Measurements from ENCODE around the gene FOCAD.

The FOCAD gene

DNA sequence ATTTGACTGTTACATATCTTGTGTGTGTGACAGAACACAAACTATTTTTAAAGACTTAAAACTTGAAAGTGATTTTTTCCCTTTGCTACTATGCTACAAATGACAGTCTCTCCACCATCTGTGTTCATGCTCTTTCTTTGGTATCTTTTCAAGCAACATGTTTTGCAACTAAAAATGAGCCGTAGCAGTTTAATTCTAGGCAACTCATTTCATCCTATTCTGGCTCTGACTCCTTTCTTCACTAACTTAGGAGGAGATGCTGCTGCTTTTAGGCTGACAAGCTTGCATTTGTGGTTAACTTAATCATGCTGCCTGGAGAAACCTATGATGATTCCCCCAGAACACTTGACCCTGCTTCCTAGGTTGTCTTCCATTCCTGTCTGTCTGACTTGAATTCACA, 246.8 kb downstream of the FOCAD start:
- TF ChIP-seq, protein P1, sequence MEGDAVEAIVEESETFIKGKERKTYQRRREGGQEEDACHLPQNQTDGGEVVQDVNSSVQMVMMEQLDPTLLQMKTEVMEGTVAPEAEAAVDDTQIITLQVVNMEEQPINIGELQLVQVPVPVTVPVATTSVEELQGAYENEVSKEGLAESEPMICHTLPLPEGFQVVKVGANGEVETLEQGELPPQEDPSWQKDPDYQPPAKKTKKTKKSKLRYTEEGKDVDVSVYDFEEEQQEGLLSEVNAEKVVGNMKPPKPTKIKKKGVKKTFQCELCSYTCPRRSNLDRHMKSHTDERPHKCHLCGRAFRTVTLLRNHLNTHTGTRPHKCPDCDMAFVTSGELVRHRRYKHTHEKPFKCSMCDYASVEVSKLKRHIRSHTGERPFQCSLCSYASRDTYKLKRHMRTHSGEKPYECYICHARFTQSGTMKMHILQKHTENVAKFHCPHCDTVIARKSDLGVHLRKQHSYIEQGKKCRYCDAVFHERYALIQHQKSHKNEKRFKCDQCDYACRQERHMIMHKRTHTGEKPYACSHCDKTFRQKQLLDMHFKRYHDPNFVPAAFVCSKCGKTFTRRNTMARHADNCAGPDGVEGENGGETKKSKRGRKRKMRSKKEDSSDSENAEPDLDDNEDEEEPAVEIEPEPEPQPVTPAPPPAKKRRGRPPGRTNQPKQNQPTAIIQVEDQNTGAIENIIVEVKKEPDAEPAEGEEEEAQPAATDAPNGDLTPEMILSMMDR (IDR thresholded peaks at IDR 0.05; ENCODE audit: low read length, missing control alignments): no peak
- no peak overlapping the region for H3K4me3 ChIP-seq (replicated peaks; ENCODE audit: low read depth, low read length)
- DNase-seq (ENCODE audit: low read depth): no peak

DNA sequence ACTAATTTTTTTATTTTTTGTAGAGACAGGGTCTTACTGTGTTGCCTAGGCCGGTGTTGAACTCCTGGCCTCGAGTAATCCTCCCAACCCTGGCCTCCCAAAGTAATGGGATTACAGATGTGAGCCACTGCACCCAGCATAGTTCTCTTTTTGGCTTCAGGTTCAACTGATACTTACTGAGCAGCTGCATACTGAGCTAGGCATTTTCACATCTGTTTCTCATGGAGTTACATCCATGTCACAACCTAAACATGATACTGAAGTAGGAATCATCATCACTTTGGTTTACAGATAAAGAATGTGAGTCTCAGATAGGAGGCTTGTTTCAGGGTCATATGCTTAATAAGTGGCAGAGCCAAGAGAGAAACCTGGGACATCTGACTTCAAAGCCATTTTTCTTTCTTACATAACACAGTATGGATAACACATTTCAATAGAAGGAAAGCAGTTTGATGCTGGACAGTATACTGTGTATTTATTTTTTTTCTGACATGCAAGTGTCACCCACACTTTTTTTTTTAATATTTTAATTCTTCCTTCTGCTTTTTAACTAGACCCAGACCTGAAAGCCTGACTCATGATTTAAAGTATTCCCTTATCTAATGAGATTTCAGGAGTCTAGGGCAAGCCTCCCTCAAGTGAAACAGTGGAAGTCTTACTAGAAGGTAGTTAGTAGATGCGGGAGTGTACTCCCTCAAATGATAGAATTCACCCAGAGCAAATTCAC, 256.6 kb downstream of the FOCAD start:
- no peak overlapping the region for H3K4me3 ChIP-seq (replicated peaks; ENCODE audit: low read depth, low read length)
- TF ChIP-seq, protein P1 (IDR thresholded peaks at IDR 0.05; ENCODE audit: low read length, missing control alignments): no peak
- DNase-seq (ENCODE audit: low read depth): no peak

DNA sequence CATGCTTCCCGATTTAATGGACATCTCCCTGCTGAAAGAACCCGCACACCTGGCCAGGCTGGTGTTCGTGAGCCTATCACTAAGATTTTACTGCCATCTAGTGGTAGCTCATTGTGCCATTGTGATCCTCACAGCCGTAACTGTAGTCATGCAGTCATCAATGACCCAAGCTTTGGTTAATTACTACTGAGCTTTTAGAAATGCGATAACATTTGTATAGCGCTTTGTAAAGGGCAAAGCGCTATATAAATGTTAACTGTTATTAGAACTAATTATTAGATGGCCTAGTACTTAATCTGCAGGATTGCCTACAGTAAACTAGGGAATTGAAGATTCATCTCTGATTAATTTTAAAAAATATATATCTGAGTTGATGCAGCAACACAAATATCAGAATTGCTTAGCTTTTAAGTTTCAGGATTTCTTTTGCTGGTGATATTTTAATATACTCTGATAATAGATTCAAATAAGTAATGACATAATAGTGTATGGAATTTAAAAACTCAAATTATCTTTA, 257.2 kb downstream of the FOCAD start:
- TF ChIP-seq, protein P1 (IDR thresholded peaks at IDR 0.05; ENCODE audit: low read length, missing control alignments): peak; percentile 85
- H3K4me3 ChIP-seq (replicated peaks; ENCODE audit: low read depth, low read length): no peak overlapping the region
- peak; percentile 78 for DNase-seq (ENCODE audit: low read depth)

DNA sequence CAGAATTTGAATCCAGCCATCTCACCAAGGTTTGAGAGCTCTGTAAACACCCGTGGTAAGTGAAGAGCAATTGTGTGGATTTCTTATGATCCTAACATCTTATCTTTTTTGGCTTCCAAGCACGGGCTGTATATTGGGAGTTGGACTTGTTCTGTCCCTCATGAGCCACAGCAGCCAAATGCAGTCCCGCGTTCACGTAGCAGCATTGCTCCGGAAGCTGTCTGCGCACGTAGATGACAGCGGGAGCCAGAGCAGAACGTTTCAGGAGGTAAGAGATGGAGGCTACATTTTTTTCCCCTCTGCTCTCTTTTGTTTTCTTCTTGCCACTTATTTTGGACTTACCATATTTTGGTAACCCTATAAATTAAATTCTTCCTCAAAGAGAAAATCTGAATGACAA, 260.4 kb downstream of the FOCAD start:
- H3K4me3 ChIP-seq (replicated peaks; ENCODE audit: low read depth, low read length): no peak overlapping the region
- TF ChIP-seq, protein P1 (IDR thresholded peaks at IDR 0.05; ENCODE audit: low read length, missing control alignments): no peak
- DNase-seq (ENCODE audit: low read depth): no peak

DNA sequence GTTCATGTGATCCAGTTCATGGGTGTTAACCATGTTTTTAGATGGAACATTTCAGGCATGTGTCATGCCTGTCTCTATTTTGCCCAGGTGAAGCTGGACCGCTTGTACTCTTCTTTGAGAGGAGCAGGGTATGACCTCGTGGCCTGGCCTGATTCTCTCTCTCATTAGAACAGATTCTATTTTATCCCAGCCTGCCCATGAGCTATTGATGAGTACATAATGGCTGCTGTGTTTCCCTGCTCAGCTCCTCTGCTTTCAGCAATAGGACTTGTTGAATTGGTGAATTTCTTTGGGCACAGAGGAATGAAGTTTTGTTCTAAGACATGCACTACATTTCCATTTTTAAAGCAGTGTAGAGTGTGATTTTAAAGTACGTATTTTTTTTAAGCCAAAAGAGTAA, 261.2 kb downstream of the FOCAD start:
- no peak overlapping the region for H3K4me3 ChIP-seq (replicated peaks; ENCODE audit: low read depth, low read length)
- no peak for DNase-seq (ENCODE audit: low read depth)
- TF ChIP-seq, protein P1 (IDR thresholded peaks at IDR 0.05; ENCODE audit: low read length, missing control alignments): no peak

DNA sequence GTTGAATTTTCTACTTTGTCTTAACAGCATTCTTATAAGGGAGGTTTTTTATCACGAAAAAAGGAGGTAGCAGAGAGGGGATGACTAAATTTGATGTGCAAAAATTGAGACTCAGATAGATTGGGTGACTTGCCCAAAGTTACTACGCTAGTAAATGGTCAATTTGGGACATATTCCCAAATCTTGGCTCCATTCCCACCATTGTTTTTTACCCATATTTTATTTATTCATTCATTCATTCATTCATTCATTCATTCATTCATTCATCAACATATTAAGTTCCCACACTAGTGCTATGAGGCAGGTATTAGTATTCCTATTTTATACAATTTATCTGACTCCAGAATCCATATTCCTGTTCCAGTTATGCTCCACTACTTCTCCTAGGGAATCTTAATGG, 261.8 kb downstream of the FOCAD start:
- DNase-seq (ENCODE audit: low read depth): no peak
- TF ChIP-seq, protein P1 (IDR thresholded peaks at IDR 0.05; ENCODE audit: low read length, missing control alignments): no peak

DNA sequence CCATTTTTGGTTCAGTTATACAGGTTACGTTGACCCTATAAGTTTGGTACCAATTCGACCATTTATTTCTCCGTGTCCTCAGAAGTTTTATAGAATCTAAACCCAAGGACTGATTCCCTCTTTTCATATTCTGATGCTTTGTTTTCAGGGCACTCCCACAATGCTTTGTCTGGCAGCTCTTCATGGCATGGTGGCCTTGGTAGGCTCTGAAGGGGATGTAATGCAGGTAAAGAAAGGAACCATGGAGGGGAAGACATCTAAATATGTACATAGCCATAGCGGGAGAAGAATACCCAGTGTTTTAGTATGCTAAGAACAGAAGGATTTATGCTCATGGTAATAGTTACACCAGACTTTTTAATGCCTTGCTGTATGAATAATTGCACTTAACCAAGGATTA, 264.6 kb downstream of the FOCAD start:
- TF ChIP-seq, protein P1 (IDR thresholded peaks at IDR 0.05; ENCODE audit: low read length, missing control alignments): no peak
- no peak overlapping the region for H3K4me3 ChIP-seq (replicated peaks; ENCODE audit: low read depth, low read length)
- no peak for DNase-seq (ENCODE audit: low read depth)

More for the DNA sequence above, 261.8 kb downstream of the FOCAD start:
- no peak overlapping the region for H3K4me3 ChIP-seq (replicated peaks; ENCODE audit: low read depth, low read length)

Data from fibroblast of pulmonary artery (primary cell).